Dedifferentiated amniotic fluid mesenchymal stem cell (primary cell): ENCODE data around the gene RNFT2.

Source experiments
- DNase-seq: peaks from one replicate; pipeline ENCODE4 v3.0.0-alpha.2; 2016; ENCODE audit errors: extremely low spot score

RNFT2 gene

DNA sequence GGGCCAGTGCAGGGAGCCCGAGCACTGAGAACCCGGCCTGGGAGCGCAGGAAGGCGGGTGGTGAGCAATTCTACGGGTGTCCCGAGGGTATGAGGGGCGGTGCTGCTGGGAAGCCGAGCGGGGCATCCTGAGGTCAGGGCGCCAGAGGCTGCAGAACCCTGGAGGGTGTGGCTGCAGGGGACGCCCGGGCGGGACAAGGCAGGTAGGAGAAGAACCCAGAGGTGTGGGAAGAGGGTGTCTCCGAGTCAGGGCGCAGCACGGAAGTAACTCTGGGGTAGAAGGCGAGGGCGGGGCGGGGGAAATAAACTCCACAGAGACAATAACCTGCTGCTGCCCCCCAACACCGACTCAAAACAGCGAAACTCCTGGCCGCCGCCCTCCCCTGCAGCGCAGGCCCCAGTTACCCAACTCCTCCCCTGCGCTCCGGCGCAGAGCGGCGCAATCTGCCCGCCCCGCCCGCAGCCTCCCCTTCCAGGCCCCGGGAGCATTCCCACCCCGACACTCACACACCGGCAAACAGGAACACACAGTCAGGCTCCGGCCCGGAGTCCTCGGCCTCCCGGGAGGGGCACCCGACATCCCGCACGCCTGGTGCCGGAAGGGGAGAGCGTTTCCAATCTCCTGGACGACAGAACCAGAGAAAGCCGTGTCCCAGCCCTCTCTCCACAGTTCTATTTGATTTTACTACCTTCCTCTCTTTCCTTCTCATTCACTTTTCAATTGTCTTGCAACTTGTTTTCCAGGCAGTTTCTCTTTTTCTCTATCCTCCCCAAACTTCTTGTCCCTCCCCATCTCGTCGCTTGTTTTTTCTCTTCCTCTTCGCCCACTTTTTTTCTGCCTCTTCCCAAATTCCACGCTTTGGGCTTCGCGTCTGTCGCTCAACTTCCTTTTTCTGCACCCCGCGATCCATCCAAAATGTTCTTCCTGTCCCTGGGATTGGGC, 140.7 kb downstream of the RNFT2 start:
- DNase-seq, result no peak

- no peak for DNase-seq
Measured at GRCh38 chr12:116879509-116880212, 141.5 kb downstream of the RNFT2 start.

- no peak for DNase-seq
Measured at GRCh38 chr12:116880213-116880816, 142.2 kb downstream of the RNFT2 start.

DNA sequence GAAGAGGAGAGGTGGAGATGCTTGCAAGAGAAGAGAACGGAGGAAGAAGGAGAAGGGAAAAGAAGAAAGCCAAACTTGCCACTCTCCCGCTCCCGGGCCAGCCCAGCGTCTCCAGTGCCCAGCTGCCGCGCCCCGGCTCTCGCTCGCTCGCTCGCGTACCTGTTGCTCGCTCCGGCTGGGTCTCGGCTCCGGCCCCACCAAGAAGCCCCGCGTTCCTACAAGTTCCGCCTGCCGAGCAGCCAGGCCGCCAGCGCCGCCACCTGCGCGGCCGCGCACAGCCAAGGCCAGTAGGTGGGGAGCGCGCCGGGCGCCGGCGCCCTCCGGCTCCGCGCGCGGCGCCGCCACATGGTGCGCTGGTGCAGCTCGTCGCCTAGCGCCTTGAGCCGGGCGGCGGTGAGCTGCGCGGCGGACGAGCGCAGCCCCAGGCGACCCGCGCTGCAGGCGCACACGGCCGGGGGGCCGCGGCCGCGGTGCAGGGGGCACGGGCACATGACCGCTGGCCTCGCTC, 142.8 kb downstream of the RNFT2 start:
- no peak for DNase-seq

DNA sequence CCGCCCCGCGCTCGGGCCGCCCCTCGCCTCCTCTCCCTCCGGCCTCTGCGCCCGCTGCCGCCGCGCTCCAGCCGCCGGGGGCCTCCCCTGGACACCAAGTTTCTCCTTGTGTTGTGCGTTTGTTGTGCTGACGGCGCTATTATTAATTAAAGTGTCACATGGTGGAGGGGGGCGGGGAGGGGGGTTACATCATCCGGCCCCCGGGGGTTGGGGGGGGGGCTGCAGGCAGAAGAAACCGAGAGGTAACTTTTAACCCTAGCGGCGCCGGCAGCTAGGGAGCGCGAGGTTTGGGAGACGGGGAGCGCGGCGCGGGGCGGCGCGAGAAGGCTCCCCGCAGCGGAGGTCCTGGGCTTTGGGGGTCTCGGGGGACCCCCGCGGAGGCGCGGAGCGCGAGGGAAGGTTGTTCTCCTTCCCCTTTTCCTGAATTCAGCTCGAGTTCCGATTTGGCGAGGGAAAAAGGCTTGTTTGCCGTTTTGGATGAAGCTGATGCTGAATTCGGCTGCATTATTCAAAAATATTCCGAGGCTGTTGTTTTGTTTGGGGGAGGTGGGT, 143.3 kb downstream of the RNFT2 start, which contains the start of gene HRK:
HRK (minus strand) TSS at position 117 of the 552 bp plus-strand sequence. CDS start 134 bp downstream, outside the sequence.
- DNase-seq, result no peak

DNA sequence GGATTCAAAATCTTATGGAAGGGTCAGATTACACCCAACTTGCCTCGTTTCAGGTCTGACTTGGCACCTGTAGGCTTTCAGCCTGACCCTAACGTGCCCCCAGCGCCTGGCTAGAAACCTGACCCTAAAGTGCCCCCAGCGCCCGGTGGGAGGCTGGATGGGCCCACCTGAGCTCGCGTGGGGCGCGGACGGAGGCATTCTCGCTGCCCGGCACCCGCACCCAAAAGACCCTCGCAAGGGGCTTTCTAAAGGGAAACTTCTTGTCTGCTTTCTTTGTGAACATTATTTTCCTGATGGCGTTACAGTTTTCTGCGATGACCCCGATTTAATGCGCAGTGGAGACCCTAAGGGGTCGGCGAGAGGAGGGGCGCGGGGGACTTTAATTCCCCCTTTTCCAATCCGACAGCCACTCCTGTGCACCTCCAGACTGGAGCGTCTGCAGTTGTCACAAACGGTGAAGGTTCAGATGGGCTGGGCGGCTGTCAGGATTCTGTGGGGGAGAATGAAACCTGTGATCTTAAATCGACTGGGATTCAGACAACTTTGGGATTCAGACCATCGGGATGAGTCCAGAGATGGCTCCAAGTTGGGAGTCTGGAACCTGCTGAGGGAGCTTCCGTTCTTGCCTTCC, 143.9 kb downstream of the RNFT2 start:
- DNase-seq, result no peak

DNA sequence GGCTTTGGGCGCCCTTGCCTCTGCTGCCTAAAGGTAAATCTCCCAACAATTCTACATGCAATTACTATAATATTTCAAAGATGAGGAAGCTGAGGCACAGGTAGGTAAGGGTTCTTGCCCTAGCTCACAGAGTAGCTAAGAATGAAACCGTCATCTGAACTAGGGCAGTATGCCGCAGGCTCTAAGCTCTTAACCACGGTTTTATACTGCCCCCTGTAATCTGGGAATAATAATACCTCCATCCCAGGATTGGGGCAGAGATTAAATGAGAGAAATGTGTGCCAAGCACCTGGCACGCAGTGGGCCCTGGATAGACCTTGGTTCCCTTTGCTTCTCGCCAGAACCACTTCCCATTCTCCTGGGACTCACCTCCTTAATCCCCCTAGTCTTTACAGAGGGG, 144.6 kb downstream of the RNFT2 start:
- DNase-seq, result no peak

GRCh38 chr12:116884871-116885270, 146.8 kb downstream of the RNFT2 start:
- DNase-seq, result no peak

DNA sequence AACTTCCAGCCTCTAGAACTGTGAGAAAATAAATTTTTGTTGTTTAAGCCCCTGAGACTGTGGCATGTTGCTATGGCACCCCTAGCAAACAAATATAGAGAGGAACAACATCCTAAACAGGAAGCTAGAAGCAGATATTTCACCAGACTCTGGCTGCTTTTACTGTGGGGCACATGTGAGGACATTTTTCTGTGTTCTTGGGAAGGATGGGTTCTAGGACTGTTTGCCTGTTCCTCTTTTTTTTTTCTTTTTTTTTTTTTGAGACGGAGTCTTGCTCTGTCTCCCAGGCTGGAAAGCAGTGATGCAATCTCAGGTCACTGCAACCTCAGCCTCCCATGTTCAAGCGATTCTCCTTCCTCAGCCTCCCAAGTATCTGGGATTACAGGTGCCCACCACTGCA, 147.4 kb downstream of the RNFT2 start:
- no peak for DNase-seq

DNA sequence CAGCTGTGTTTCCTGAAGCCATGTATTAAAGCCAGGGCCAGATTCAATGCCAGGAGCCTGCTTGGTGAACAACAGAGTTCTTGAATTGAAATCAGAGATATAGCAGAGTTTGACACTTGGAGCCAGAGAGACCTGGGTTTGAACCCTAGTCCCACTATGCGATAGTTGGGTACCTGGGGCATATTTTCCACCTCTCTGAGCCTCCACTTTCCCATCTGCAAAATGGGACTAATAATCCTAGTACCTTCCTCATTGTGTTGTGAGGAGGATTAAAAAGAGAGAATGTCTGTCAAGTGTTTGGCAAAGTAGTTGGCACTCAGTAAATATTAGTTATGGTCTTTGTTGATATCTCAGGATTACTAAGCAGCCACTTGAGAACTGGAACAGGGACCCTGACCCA, 149.1 kb downstream of the RNFT2 start:
- DNase-seq, result no peak

GRCh38 chr12:116887897-116888296, 149.8 kb downstream of the RNFT2 start:
- DNase-seq, result no peak

DNA sequence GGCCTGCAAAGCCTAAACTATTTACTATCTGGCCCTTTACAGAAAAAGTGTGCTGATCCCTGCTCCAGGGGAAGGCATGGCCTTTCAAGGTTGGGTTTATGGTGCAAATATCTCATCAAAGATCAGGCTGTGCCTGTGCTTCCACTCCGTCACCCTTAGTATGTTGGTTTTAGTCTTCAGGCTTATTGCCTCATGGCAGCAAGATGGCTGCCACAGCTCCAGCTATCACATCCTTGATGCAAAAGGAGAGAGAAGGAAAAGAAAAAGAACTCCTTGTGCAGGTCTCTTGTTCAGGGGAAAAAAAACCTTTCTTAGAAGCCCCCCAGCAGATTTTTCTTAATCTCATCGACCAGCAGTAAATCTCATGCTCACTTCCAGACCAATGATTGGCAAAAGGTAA, 152.2 kb downstream of the RNFT2 start:
- DNase-seq, result no peak

- no peak for DNase-seq
Measured at GRCh38 chr12:116891019-116891418, 152.9 kb downstream of the RNFT2 start.

- DNase-seq, result no peak
Measured at GRCh38 chr12:116892349-116893140, 154.4 kb downstream of the RNFT2 start.

- no peak for DNase-seq
Measured at GRCh38 chr12:116894913-116895312, 156.8 kb downstream of the RNFT2 start.

DNA sequence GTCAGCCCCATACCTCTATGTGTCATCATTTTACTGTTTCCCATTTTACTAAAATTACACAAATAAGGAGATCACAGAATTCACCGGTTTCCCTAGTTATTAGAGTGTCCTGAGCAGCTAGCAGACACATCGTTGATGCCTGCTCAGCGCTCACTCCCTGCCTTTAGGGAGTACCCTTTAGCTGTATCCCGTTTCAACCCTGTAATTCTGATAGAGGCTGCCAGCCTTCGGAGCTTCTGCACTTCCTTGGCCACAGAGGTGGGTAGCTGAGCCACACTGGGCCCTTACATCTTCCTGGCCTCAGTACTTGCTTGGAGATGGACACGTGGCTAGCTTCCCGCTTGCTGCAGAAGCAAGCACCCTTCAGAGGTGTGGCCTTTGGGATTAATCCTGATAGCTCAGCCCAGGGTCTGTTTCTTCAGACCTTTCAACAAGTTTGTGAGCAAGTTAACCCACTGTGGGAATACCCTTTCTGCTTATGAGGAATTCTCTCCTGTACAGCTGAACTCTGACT, 158.4 kb downstream of the RNFT2 start:
- no peak for DNase-seq

- DNase-seq, result no peak
Measured at GRCh38 chr12:116897476-116897875, 159.4 kb downstream of the RNFT2 start.

DNA sequence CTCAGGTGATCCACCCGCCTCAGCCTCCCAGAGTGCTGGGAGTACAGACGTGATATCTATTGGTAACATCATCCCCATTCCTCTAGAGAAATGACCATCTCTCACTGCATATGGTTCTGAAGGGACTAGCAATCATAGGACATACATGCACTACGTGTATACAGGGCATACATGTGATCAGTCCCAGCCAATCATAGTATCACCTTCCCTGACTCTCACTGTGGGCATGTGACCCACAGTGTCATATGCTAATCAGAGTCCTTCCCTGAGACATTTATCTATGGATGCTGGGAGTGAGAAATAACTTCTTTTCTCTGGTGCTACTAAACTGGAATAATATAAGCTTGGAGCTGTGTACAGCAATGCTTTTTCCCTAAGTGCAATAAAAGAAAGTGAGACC, 160.6 kb downstream of the RNFT2 start:
- no peak for DNase-seq

DNA sequence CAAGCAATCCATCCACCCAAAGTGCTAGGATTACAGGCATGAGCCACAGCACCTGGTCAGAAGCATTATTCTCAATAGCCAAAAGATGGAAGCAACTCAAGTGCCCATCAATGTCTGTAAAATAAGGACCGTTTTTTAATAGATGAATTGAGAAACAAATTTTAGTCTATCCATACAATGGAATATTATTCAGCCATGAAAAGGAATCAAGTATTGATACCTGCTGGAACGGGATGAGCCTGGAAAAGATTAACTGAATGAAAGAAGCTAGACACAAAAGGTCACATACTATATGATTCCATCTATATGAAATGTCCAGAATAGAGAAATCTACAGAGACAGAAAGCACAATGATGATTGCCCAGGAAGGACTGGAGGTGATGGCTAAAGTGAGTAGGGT, 163.5 kb downstream of the RNFT2 start:
- no peak for DNase-seq
